Tibial nerve (tissue), 3 donors: ENCODE results near the gene SLC7A10.

Source experiments
- CTCF ChIP-seq, 5 experiments: fragments of 200-600 bp in 3 of 5; fragments of 450-650 bp in 2 of 5; sonication (generic) in 3 of 5; IDR thresholded peaks; one replicate each; pipeline ENCODE4 v1.5.1; 2016 to 2019; ENCODE audit warnings: antibody characterized with exemption in 5 of 5, mild to moderate bottlenecking in 3 of 5, moderate library complexity in 2 of 5
- POLR2A ChIP-seq, 2 donors: fragments of 450-650 bp; IDR thresholded peaks; one replicate each; pipeline ENCODE4 v1.6.1; 2017; ENCODE audit warnings: antibody characterized with exemption in 2 of 2, mild to moderate bottlenecking in 2 of 2, moderate library complexity in 2 of 2

DNA sequence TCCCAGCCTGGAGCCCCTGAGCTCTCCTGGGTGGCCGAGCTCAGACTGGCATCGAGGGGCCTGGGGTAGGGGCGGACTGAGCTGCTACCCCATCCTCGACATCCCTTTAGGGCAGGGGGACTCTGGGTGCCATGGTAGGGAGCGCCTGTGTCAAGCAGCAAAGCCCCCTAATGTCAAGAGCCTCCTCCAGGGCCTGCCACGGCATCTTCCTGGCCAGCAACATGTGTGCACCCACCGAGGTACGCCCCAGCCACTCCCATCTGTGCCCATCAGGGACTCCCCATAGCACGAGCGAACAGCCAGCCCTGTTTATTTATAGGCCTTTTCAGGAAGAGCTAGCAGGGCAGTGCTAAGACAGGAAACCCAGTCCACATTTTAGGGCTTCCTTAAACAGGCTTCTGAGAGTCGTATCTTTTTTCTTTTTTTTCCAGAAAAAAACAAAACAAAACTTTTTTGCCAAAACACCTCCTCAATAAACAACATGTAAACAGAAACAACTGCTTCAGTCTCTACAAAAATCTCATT lies 17.2 kb downstream of the SLC7A10 start:
- TF ChIP-seq CTCF (IDR thresholded peaks at IDR 0.05) (no peak), POLR2A (IDR thresholded peaks at IDR 0.05) (no peak)
